GM12875 (cell line): ENCODE measurements around the gene MRPL49.
A peak's percentile ranks its signal among the peaks of the same experiment; 100 is the strongest.

ENCODE experiments used
- H3K4me3 ChIP-seq: one replicate; pipeline ENCODE4 v1.5.1; 2011; ENCODE audit warnings: low read depth, low read length, control low read depth
- TF ChIP-seq, protein P1 (sequence below): IDR thresholded peaks from 2 replicates; pipeline ENCODE4 v1.5.1; 2011; ENCODE audit warnings: low read depth, mild to moderate bottlenecking, control low read depth, inconsistent platforms, low read length, moderate library complexity, borderline replicate concordance; ENCODE audit not compliant: insufficient read depth

MRPL49 gene

DNA sequence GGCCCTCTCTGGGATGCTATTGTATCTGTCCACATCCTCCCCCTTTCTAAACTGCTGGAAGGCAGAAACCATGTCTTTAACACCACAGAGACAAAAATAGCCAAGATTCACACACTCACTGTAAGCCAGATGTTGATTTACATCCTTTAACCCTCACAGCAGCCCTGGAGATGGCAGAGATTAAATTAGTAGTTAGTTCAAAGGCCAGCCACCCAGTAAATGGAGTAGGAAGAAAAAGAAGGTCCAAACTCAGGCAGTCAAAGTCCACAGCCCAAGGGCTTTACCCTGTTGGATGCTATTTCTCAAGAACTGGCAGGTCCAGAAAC is 2.5 kb upstream of the MRPL49 start:
- TF ChIP-seq, protein P1, sequence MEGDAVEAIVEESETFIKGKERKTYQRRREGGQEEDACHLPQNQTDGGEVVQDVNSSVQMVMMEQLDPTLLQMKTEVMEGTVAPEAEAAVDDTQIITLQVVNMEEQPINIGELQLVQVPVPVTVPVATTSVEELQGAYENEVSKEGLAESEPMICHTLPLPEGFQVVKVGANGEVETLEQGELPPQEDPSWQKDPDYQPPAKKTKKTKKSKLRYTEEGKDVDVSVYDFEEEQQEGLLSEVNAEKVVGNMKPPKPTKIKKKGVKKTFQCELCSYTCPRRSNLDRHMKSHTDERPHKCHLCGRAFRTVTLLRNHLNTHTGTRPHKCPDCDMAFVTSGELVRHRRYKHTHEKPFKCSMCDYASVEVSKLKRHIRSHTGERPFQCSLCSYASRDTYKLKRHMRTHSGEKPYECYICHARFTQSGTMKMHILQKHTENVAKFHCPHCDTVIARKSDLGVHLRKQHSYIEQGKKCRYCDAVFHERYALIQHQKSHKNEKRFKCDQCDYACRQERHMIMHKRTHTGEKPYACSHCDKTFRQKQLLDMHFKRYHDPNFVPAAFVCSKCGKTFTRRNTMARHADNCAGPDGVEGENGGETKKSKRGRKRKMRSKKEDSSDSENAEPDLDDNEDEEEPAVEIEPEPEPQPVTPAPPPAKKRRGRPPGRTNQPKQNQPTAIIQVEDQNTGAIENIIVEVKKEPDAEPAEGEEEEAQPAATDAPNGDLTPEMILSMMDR = no peak
- no peak overlapping the region for H3K4me3 ChIP-seq

DNA sequence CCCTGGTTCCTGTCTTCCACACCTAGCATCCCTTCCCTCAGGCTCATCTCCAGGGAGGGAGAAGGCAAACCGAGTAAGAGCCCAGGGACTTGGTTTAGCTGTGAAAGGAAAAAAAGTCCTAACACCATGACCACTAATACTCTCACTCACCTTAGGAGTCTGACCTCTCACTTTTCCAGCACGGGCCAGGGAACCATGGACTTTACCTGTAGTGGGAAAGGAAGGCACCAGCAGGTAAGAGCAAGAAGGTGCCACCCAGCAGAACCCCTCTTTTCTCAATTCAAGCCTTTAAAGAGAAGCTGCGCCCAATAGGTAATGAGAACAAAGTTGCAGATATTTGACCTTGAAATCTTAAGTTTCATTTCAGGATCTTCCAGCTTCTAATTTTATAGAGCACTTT is 1.3 kb upstream of the MRPL49 start:
- TF ChIP-seq, protein P1 = no peak

DNA sequence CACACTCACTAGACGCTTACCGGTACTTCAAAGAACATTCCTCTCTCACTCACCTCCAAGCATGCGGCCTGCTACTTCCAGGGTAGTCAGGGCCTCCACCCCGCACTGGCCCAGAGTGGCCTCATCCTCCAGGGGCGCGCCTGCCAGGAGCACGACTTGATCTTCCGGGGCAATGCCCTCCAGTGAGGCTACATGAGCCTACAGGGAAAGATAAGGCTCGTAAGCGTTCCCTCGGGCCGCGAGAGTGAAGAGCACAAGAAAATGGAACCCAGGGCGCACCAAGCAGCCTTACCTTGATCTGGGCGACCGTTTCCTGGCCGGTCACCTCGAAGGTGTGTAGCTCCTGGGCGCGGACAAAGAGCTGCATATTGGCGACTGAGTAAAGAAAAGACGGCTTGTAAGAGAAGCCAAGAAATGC is 665 bp upstream of the MRPL49 start:
- H3K4me3 ChIP-seq = peak overlapping the region; percentile 88
- TF ChIP-seq, protein P1 = no peak

More for the DNA sequence above, 1.3 kb upstream of the MRPL49 start:
- H3K4me3 ChIP-seq = peak overlapping the region; percentile 88

DNA sequence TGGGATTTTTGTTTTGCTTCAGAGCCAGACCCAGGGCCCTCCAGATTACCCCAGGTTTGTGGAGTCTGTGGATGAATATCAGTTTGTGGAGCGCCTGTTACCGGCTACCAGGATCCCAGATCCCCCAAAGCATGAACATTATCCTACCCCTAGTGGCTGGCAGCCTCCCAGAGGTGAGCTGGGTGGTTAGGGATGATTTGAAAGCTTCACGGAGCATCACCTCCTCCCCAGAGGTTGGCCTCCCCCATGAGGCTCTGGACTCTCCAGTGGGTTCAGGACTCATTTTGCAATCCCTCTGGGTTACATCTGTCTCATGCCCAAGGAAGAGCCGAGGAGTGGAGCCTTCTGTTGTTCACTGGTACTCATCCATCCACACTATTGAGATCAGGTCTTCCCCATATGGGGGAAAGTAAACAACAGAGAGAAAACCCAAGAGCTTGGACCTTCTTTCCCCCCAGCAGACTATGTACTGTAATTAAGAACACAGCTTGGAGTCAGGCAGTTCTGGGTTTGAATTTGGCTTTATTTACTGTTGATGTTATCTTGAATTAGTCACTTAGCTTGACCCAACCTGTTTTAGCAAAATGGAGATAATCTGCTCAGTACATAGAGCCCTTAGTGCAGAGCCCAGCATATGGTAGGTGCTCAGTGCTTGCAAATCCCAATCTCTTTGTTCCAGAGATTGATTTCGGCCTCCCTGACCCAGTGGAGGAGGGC is 2.5 kb downstream of the MRPL49 start:
- no peak overlapping the region for H3K4me3 ChIP-seq
- TF ChIP-seq, protein P1 = no peak

DNA sequence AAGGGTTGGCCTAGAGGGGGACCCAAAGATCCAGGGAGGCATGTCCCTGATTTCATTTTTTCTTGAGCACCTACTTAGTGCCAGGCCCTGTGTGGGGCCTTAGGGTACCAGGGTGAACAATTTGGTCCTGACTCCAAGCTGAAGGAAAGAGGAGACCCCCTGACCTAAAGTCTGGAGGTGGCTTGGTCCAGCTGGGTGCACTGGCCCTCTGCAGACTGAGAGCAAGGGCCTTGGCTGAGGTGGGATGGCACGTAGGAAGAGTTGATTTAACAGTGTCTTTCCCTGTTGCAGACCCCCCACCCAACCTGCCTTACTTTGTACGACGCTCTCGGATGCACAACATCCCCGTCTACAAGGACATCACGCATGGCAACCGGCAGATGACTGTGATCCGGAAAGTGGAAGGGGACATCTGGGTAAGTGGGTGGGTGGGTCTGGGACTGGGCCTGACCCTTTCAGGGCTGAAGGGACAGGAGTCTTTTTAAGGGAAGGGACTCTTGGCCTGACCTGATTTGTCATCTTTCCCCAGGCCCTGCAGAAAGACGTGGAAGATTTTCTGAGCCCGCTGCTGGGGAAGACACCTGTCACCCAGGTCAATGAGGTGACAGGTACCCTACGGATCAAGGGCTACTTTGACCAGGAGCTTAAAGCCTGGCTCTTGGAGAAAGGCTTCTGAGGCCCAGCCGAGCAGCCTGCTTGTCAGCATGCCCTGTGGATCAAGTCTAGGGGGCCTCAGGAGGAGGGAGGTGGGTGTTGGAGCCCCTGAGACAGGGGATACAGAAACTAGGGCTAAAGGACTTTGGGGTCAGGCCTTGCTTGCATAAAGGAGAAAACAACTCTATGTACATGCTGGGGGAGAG is 3.3 kb downstream of the MRPL49 start:
- TF ChIP-seq, protein P1 = no peak
- no peak overlapping the region for H3K4me3 ChIP-seq

DNA sequence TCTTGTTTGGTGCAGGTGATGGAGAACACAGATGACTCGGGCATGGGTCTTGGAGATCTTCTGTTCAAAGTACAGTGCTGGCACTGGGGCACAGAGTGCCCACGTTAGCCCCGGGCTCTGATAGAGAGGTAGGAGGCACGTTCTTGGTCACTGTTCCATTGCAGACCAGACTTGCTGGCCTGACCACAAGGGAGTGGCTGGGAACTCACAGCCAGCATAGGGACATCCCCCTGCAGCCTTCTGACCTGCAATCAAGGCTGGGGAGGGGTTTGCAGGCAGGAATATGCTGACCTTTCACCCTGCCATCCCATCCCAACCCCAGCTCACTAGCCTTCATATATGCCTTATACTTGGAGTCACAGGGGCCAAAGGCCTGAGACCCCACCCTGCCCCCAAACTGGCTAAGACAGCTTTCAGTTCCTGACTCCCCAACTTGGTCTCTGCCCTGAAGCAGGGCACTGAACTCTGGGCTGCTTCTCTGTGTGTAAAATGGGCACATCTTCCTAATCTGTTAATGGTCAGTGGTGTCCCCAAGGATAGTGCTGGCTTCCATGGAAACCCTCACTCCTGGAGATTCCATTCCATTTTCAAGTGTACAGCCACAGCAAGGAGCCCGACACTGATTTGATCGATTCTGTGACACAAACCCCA is 4.6 kb downstream of the MRPL49 start:
- TF ChIP-seq, protein P1 = no peak
- no peak overlapping the region for H3K4me3 ChIP-seq
